GM19395 (cell line): ENCODE data around the gene ADGRV1.
A peak's percentile ranks its signal among the peaks of the same experiment; 100 is the strongest.
"Not testable (repeated sequence)": the region's sequence is repeated elsewhere in the genome, so short reads cannot be mapped to it uniquely, and the experiment has no call there.

Experiments
- ATAC-seq: cut with Tn5 transposase; IDR thresholded peaks from one replicate; pipeline ENCODE4 v1.9.1; 2021; ENCODE audit warnings: mild to moderate bottlenecking, moderate library complexity; ENCODE audit not compliant: unreplicated experiment

Gene ADGRV1

DNA sequence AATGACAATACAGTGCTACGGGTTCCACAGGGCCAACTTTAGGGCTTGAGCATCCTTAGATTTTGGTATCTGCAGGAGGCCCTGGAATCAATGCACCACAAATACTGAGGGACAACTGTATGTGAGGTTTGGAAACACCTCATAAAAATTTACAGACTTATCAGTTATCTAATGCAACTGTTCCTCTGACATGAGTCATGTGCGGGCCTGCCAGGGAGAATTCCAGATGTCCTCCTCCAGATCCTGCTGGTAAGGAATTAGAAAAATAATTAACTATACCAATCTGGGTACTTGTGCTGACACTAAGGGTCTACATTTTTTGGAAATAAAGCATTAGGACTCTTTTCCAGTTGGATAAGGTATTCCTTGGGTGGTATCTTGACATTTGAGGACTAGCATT lies 491.2 kb downstream of the ADGRV1 start:
- ATAC-seq = no peak

DNA sequence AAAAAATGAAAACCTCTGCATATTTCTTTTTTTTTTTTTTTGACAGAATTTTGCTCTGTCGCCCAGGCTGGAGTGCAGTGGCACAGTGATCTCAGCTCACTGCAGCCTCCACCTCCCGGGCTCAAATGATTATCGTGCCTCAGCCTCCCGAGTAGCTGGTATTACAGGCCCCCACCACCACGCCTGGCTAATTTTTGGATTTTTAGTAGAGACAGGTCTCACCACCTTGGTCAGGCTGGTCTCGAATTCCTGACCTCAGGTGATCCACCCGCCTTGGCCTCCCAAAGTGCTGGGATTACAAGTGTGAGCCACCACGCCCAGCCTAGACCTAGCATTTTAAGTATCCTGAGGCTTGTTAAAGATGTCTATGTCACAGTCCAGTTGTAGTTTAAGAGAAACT lies 493.8 kb downstream of the ADGRV1 start:
- not testable (repeated sequence) for ATAC-seq

DNA sequence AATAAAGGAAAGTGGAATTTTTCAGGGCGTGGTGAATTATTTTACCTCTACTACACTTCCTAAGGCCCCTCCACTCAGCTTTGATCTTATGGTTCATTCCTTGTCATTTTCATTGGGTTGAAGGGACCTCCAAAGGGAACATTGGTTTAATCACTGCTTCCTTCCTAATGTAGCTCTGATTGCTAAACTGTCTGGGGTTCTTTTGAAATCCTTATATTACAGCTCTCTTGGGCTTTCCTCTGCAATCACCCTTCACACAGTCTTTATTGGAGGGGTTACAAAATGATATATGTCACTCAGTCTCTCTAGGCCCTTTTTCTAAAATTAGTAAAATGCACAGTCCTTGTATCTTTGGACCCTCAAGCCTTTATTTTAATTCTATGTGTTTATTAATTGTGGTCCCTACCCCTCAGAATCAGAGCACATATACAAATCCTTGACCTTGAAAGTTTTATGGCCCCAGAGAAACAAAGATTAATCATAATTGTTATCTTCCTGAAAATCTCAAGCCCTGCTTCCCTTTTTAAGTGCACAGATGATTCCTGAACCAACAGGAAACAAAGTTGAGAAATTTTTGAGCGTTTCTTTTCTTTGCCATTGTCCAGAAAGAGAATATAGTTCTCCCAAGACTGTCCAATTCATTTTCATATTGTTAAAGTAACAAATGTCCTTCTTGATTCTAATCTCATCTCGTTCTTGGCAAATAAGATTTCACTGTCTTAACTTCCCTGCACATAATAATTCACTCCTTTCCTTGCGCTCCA lies 494.6 kb downstream of the ADGRV1 start:
- no peak for ATAC-seq

- ATAC-seq = no peak
Observed at GRCh38 chr5:91053741-91054025, 495.1 kb downstream of the ADGRV1 start.

- no peak for ATAC-seq
Observed at GRCh38 chr5:91058155-91058554, 499.6 kb downstream of the ADGRV1 start.

- no peak for ATAC-seq
Observed at GRCh38 chr5:91058575-91058974, 500.0 kb downstream of the ADGRV1 start.

DNA sequence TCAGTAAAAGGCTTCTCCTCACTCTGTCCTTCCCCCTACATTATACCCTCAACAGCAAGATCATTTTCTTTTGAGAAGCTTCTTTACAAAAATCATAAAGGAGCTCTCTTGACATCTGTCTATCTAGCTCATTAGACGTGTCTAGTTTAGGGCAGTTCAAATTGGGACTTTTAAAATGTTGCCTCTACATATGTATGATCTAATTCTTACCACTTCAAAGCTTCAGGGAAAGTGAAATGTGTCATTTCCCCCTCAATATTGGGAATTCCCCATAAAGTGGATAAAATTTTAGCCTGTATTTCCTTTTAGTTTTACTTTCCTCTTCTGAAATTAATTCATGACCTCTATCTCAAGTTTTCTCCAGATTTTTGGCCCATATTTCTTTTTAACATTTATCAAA lies 500.8 kb downstream of the ADGRV1 start:
- peak; percentile 69 for ATAC-seq

- ATAC-seq = no peak
Observed at GRCh38 chr5:91061094-91061493, 502.5 kb downstream of the ADGRV1 start.

DNA sequence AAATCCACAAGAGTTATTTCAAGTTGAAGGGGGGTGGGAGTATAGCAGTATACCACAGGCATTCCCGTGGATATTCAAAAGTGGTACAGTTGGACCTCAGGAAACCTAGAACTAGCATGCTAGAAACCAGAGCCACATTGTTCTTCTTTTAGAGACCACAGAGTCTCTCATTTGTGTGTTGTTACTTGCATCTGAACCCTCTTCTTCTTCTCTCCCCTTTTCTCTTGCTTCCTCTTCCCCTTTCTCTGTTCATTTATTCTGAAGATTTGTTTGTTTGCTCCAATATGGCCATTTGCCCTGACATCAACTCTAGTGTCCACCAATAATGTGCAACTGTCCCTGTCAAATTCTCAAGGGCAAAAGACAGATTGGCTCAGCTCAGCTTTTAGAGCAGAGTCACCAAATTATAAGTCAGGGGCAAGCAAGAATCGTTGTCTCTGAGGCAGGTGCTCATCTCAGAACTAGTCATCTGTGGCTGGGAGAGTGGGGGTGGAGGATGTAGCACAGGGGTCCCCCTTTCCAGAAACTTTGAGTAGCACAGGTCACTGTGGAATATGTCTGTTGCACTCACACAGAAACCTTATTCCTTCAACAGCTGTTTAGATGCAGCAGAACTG lies 503.5 kb downstream of the ADGRV1 start:
- ATAC-seq = peak; percentile 55

GRCh38 chr5:91063098-91063690 lies 504.6 kb downstream of the ADGRV1 start:
- not testable (repeated sequence) for ATAC-seq

DNA sequence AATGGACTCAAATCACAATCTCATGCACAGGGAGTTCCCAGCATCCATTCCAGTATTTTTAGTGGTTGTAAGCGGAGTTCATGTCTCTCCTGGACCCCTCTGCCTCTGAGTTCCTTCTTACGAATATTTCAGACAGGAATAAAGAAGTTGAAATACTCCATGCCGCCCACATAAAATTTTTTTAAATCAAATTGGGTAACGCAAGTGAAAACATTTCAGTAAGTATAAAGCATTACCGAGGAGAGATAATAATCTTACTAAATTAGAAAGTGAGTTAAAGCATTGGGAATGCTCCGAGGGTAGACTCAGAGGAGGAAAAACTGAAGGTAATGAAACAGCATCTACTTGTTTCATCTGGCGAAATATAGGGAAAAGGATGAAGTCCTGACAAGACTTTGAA lies 506.9 kb downstream of the ADGRV1 start:
- no peak for ATAC-seq

DNA sequence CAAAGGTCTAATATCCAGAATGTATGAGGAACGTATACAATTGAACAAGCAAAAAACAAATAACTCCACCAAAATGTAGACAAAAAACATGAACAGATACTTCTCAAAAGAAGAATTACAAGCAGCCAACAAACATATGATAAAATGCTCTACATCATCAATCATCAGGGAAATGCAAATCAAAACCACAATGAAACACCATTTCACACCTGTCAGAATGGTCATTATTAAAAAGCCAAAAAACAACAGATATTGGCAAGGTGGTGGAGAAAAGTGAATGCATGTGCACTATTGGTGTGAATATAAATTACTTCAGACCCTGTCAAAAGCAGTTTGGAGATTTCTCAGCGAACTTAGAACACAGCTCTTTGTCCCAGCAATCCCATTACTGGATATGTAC lies 510.8 kb downstream of the ADGRV1 start:
- no peak for ATAC-seq

- ATAC-seq = no peak
Observed at GRCh38 chr5:91070761-91071550, 512.4 kb downstream of the ADGRV1 start.

DNA sequence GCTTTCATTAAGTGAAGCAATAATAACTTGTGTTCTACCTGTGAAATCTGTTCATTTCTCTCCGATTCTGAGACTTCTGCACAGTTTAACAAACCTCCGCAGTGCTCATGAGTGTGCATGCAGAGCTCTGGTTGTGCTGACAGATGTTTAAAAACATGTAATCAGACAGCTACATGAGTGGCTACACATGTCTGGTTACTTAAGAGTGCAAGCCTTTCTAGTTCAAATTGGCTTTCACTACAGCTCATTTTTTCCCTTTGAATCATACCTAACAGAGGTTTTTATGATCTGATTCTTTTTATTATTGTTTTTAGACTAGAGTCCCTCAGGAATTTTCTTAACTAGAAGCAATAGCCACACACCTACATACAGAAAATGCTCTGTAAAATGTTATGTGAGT lies 514.3 kb downstream of the ADGRV1 start:
- ATAC-seq = no peak

DNA sequence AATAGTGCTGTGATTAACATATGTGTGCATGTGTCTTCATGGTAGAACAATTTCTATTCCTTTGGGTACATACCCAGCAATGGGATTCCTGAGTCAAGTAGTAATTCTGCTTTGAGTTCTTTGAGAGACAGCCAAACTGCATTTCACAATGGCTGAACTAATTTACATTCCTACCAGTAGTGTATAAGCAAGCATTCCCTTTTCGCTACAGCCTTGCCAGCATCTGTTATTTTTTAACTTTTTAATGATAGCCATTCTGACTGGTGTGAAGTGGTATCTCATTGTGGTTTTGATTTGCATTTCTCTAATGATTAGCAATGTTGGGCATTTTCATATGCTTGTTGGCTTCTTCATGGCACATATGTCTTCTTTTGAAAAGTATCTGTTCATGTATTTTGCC lies 516.0 kb downstream of the ADGRV1 start:
- ATAC-seq = peak; percentile 63

DNA sequence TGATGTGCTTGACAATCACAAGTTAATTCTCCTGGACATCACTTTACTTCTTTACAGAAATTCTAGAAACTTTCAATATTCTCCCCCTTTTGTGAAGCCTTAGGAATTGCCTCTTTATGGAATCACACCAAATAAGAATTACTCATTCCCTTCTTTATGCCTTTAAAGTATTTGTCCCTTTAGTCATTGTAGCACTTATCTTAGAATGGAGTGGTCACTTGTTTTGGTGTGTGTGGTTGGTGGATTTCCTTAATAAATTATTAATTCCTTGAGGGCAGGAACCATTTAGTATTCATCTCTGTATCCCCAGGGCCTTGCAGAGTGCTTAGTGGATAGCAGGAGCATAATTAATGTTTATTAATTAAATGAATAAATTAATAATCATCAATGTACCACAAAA lies 517.5 kb downstream of the ADGRV1 start:
- ATAC-seq = no peak

DNA sequence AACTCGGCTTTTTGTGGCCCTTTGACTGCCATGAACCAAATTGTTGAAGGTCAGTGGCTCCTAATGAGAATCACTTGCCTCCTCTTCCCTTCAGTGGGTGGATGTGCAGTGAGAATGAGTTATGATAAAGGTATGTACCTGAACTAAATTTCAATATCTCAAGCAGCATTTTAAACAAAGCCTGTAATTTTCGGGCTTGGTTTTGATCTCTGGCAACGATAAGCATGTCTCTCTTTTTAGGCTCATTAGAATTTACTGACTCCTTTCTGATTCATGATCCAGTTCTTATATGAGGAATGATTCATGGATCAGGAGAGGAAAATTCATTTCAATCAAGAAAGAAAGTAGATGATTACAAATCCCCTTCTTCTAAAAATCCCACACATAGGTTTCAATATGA lies 519.0 kb downstream of the ADGRV1 start:
- ATAC-seq = no peak

GRCh38 chr5:91079037-91079436 lies 520.4 kb downstream of the ADGRV1 start:
- no peak for ATAC-seq

- no peak for ATAC-seq
Observed at GRCh38 chr5:91089758-91090157, 531.2 kb downstream of the ADGRV1 start.

GRCh38 chr5:91090995-91091394 lies 532.4 kb downstream of the ADGRV1 start:
- no peak for ATAC-seq

GRCh38 chr5:91091471-91092234 lies 533.1 kb downstream of the ADGRV1 start:
- no peak for ATAC-seq
